A673 (cell line): ENCODE measurements around the gene NEU3.
"Not testable (repeated sequence)": the region's sequence is repeated elsewhere in the genome, so short reads cannot be mapped to it uniquely, and the experiment has no call there.

Experiments
- CTCF ChIP-seq: fragments of 300-800, 200-600 bp; sonication (generic); conservative IDR thresholded peaks from 2 replicates; pipeline ENCODE4 v1.5.1; 2017; ENCODE audit warnings: low read depth, mild to moderate bottlenecking, antibody characterized with exemption, low read length, moderate library complexity, mixed read lengths
- EZH2 ChIP-seq: fragments of 200-600 bp; sonication (generic); IDR thresholded peaks from 2 replicates; pipeline ENCODE4 v1.6.1; 2017; ENCODE audit warnings: borderline replicate concordance, low read depth, mild to moderate bottlenecking, mixed read lengths, antibody characterized with exemption, low read length; ENCODE audit not compliant: poor library complexity, severe bottlenecking

GRCh38 chr11:75044381-75045170, 55.8 kb downstream of the NEU3 start:
- not testable (repeated sequence) for TF ChIP-seq CTCF, EZH2
